Right hindlimb (tissue), 1 donor: Measurements from ENCODE around the gene KIAA1958.

Experiments used
- DNase-seq: peaks from one replicate; pipeline ENCODE4 v3.0.0-alpha.2; 2018

Gene KIAA1958

DNA sequence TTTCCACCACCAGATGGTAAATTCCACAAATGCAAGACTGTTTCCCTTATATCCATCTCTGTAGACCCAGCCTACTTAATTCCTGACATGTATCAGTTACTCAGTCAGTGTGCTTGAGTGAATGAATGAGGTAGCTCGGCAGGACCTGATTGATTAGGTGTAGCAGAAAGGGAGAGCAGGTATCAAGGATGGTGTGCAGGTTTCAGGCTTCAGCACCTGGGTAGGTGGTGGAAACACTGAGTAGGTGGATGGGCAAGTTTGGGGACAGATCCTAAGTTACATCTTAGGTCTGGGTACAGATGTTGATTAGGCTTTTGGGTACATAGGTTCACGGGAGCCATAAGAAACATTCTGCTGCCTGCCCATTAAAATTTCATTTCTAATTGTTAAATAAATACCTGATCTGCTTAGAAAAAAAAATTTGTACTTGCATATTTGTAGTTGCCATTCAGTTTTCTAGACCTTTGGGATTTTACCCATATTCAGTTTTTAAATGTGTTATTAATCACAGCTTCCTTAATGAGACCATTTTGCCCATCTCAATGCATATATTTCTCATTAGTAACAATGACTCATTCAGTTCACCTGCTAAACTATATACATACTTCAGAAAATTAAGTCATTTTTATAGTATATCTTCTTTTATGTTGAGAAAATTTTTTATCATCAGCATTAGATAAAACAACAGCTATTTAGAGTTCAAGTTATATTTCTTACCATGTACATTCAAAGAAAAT is 119.5 kb downstream of the KIAA1958 start:
- no peak for DNase-seq

- no peak for DNase-seq
Observed at GRCh38 chr9:112608851-112609250, 122.2 kb downstream of the KIAA1958 start.

- DNase-seq: no peak
Observed at GRCh38 chr9:112615584-112616266, 129.1 kb downstream of the KIAA1958 start.

GRCh38 chr9:112617371-112617770 is 130.7 kb downstream of the KIAA1958 start:
- DNase-seq: no peak

GRCh38 chr9:112618385-112619009 is 131.9 kb downstream of the KIAA1958 start:
- no peak for DNase-seq

DNA sequence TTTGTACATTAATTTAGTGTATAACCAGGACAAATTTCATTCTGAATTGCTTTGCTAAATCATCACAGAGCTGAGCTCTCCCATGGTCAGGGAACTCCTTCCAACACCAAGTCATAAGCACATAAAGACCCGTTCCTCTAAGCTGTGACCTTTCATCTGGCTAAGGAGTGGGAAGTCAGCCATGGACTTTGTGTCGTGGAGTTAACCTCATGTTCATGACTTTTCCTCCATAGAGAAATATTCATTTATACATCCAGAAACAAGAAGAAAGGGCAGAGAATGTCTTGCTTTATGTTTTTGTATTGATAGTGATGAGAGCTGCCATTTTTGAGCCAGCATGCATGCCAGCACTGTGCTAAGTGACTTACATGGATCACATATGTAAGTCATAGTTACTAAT is 133.8 kb downstream of the KIAA1958 start:
- no peak for DNase-seq

GRCh38 chr9:112621018-112621655 is 134.5 kb downstream of the KIAA1958 start:
- no peak for DNase-seq

DNA sequence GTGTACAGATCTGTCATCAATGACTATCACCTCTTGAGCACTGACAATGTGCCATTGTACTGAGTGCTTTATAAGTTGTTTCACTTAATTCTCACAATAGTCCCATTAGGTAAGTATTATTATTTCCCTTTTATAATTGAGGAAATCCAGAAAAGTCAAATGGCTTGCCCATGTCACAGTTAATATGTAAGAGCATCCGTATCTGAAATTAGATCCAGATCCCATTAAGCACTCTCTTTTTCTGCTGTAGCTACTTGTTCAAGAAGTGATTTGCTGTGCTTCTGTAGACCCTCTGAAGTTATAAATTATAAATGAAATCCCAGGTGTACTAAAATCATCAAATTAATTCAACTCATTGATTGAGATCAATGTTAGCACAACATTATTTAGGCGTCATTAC is 136.6 kb downstream of the KIAA1958 start:
- DNase-seq: no peak

GRCh38 chr9:112624711-112625707 is 138.4 kb downstream of the KIAA1958 start:
- DNase-seq: no peak

DNA sequence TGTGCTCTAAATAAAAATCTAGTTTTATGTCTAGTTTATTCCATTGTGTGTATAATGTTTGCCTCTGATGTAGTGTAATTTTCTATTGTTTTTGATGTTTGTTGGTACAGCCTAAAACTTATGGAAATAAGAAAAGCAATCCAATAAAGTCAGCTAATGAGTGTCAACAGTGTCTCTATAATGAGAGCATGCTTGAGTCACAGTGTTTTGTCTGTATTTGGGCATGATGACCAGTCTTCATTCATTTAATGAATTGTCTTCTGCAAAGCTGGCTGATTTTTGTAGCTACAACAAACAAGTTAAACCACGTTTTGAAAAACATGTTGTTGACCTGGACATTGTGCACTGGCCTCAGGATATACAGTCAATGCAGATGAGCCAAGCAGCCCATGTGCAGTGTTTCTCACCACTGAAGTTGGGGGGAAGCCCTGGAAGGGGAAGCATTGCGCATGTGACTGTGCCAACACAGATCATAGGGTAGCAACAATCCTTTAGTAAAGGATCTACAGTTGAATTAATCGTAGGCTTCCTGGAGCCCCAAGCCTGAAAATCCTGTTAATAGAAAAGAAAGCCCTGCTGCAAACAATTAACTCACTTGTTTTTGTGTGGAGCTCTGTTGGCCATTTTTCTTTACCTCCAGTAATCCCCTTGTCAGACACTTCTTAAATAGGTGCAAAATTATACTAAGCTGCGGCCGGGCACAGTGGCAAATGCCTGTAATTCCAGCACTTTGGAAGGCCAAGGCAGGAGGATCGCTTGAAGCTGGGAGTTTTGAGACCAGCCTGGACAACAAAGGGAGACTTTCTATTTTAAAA is 143.3 kb downstream of the KIAA1958 start:
- no peak for DNase-seq

- peak; percentile 29 for DNase-seq
Observed at GRCh38 chr9:112631313-112632070, 144.9 kb downstream of the KIAA1958 start.

DNA sequence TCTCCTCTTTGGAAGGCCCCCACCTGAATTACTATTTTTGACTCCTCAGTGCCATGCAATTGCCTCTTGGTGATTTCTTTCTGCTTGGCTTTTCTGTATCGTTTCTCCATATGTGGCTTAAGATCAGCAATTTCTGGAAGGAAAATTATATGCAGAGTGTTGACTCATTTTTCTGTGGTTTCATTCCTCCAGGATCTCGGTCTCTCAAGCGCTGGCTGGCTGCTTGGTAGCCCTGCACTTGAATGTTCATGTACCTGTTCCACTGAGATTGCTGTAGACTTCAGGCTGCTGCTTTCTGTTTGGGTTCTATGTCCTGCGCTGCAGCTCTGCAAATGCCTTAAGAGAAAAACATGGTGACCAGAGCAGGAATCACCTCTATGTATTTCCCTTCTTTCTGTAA is 153.7 kb downstream of the KIAA1958 start:
- DNase-seq: no peak

DNA sequence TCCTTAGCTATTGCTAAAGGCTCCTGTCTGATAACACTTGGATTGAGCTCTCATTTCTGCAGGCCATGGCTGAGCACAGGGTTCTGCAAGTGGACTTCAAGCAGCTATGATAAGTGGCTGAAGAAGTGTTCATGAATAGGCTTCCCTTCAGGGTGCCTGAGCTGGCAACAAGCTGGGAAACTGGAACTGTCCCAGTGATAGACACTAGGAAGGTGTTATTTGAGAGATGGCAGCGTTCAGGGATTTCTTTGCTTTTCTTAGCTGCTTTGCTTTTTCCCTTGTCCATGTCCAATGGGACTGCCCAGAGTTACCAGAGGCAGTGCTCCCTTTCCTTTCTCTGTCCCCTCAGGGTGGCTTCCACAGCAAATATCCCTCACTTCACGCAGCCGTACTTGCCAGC is 155.5 kb downstream of the KIAA1958 start:
- no peak for DNase-seq

DNA sequence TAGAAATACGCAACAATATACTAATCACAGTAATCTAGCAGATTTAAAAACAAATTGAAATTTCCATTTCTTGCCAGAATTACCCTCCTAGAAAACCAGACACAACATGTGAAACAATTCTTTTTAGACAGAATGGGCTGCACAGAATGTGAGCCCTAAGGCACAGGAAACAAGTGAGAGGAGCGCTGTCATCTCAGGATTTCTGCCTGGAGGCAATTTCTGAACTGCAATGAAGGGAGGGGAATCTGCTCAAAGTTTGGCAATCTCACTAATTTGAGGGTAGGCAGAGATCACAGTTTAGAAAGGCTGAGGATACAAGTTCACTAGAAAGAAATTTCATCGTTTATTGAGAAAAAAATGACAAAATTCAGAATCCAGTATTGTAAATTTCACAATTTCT is 161.0 kb downstream of the KIAA1958 start:
- DNase-seq: no peak

- no peak for DNase-seq
Observed at GRCh38 chr9:112648624-112649023, 162.0 kb downstream of the KIAA1958 start.

DNA sequence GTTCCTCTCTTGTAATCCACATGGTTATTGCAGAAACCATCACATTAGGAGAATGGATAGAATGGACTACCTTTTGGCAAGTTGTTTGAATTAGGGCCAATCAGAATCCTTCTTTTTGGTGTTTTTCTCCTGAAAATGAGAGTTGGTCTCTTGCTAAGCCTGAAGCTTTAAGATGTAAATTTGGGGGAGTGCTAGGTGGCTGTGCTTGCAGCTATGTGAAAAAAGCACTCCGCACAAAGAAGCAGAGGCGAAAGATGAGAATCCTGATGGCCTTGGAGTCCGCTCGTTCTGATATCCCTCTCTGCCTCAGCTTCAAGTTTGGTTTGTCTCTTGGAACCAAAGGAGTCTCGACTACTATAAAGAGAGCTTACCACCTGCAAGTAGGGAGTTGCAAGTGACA is 167.7 kb downstream of the KIAA1958 start:
- DNase-seq: no peak

GRCh38 chr9:112655668-112656067 is 169.0 kb downstream of the KIAA1958 start:
- no peak for DNase-seq

DNA sequence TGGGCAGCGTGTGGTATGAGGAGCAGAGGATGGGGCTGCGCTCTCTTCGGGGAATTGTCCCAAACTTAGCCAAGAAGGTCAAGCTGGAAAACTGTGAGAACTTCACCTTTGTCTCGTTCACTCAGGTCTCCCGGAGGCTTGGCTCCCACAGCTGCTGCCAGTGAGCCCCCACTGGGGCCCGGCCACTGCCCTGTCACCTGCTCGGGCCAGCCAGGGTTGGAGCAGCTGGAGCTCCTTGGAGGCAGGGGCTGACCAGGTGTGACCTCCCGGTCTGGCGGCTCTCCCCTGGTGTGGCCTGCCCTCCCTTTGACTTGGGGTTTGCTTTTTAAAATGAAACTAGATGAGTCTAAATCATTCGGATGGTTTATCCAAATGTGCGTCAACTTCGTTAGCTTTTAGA is 173.3 kb downstream of the KIAA1958 start:
- no peak for DNase-seq

GRCh38 chr9:112663681-112664080 is 177.1 kb downstream of the KIAA1958 start:
- no peak for DNase-seq

DNA sequence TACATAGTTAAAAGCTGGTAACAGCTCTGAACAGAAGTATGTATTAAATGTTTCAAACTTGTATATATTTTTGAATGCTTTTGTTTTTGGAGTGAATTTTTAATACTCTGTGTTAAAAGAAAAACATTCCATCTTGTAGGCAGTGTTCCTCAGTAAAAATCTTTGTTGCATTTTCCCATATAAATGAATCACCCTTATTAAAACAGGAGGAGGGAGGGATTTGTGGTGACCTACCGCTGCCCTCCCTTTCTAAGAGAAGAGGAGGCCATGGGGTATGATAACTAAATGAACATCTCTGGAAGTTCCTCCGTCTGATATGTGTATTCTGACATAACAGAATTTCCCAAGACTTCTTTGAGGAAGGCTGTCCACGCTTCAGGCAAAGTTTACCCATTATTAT is 177.9 kb downstream of the KIAA1958 start:
- no peak for DNase-seq

DNA sequence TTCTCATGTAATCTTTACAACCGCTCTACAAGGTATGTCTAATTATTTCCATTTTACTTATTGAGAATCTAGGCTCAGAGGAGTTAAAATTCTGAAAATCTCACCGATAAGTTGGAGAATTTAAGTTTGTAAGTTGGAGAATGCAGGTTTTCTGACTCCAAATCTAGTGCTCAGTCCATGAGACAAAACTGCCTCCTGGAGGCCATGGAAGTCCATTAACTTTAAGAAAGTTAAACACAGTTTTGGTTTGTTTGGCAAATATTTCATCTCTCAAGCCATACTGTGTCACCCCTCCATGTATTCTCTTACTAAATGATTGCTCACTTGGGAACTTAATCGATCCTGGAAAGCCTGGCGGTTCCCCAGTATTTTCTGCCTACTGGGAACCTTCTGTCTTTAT is 178.7 kb downstream of the KIAA1958 start:
- DNase-seq: no peak
